Transverse colon (tissue), 4 donors: ENCODE results near the gene PLA2G4E. TPM values are rescaled to one million over a fixed set of nuclear protein-coding genes. Genes with fewer than 3 reads are reported as not detected.

Experiments used
- DNase-seq: peaks from one replicate; pipeline ENCODE4 v3.0.0-alpha.2; 2019
- H3K27ac ChIP-seq, 4 donors: fragments of 200-600 bp; sonication (generic); 2 replicates each; pipeline ENCODE4 v1.5.1; 2016 to 2018; ENCODE audit warnings: inconsistent platforms in 4 of 4
- H3K27me3 ChIP-seq: fragments of 200-600 bp; sonication (generic); 2 replicates; pipeline ENCODE4 v1.5.1; 2017; ENCODE audit warnings: inconsistent platforms
- H3K36me3 ChIP-seq, 4 donors: fragments of 200-600 bp; sonication (generic); 2 replicates each; pipeline ENCODE4 v1.5.1; 2017 to 2019; ENCODE audit warnings: inconsistent platforms in 4 of 4
- H3K4me1 ChIP-seq, 4 donors: fragments of 200-600 bp; sonication (generic); 2 replicates each; pipeline ENCODE4 v1.5.1; 2017 to 2020; ENCODE audit warnings: inconsistent platforms in 4 of 4
- H3K4me3 ChIP-seq, 4 donors: fragments of 200-600 bp; sonication (generic); 1 replicate in 1 of 4; 2 replicates in 3 of 4; pipeline versions ENCODE4 v1.5.1 to v1.6.1; 2017 to 2019; ENCODE audit warnings: inconsistent platforms in 4 of 4
- H3K9me3 ChIP-seq, 2 donors: fragments of 200-600 bp; sonication (generic); 2 replicates each; pipeline ENCODE4 v1.5.1; 2017 to 2019; ENCODE audit warnings: inconsistent platforms in 2 of 2
- EP300 ChIP-seq: sonication (generic); formaldehyde crosslinking; IDR thresholded peaks from one replicate; pipeline ENCODE4 v1.6.1; 2017; ENCODE audit warnings: antibody characterized with exemption, low read depth
- POLR2A ChIP-seq: fragments of 450-650 bp; IDR thresholded peaks from one replicate; pipeline ENCODE4 v1.6.1; 2016; ENCODE audit warnings: antibody characterized with exemption, mild to moderate bottlenecking, moderate library complexity
- POLR2AphosphoS5 ChIP-seq, 3 donors: sonication (generic); formaldehyde crosslinking; IDR thresholded peaks; one replicate each; pipeline ENCODE4 v1.6.1; 2016; ENCODE audit warnings: antibody characterized with exemption in 3 of 3
- WGBS, 2 donors: methylation state at CpG; one replicate each; pipeline ENCODE4 v1.1.5; 2018; ENCODE audit warnings: low coverage in 1 of 2; 5-methylcytosine and 5-hydroxymethylcytosine counted together
- in situ Hi-C, 4 donors: fragments of 200-750 bp; cut with MboI; loops; one replicate each; pipeline versions ENCODE4 v1.15.0 to v1.15.1; 2017; ENCODE audit warnings: low sequenced_read_pairs in 3 of 4, low pct_ligation_motif_present in 1 of 4, low pct_unique_long_range_greater_than_20kb in 1 of 4
- intact Hi-C: fragments of 100-400 bp; cut with DNase I; formaldehyde crosslinking; loops from one replicate; pipeline ENCODE4 v1.15.1; 2023; ENCODE audit warnings: low total_unique reads
- total RNA-seq, 4 donors: library from RNA; depleted of rRNA; stranded (reverse); fragments of >200 nt; gene quantifications; one replicate each; pipeline ENCODE4 v1.1.0, GENCODE V29; 2016
- TF ChIP-seq, protein P1 (sequence below), 5 experiments: fragments of 200-600 bp in 3 of 5; fragments of 450-650 bp in 2 of 5; sonication (generic) in 3 of 5; IDR thresholded peaks; 1 replicate in 2 of 5; 2 replicates in 3 of 5; pipeline ENCODE4 v1.5.1; 2016 to 2017; ENCODE audit warnings: antibody characterized with exemption in 5 of 5, inconsistent platforms in 3 of 5, mild to moderate bottlenecking in 2 of 5, moderate library complexity in 1 of 5

The PLA2G4E gene
- total RNA-seq, 4 donors from 2014 or later = 0.32 TPM; not detected in 3

DNA sequence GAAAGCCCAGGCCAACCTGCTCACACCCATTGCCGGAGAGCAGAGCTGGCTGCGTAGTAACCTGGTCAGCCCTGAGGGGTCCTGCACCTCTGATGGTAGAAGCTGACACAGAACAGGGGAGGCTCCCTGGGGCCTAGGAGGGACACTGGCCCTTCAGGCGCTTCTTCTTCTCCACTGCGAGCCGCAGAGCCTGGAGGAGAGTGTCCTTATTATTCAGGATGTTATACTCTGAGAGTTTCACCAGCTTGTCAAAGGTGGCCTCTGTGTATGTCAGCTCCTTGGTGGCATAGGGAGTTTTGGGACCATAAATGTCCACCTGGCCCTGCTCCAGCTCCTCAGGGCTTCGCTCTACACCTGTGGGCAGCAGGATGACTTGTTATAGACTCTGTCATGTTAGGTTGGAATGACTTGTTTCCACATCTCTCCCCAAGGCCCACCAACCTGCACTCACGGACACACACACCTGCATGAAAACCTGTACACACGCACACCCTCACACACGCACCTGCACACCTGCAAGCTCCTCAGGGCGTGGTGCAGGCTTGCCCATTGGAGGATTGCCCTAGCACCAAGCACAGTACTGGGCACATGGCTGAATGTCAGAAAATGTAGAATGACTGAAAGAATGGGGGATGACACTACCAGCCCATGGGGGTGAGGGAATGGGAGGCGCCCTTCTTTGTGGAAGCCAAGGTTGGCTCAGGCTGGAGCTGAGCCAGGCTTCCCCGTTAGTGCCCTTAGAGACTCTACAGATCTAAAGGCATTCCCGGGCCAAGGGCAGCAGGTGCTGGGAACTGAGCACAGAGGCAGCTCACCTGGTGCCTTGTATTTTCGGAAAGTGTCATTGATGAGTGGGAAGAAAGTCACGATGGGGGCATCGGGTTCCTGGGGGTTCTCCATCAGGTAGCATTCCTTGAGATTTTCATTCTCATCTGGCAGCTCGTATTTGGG, 36.9 kb downstream of the PLA2G4E start:
- Histone ChIP-seq H3K27ac (no peak overlapping the region), H3K4me3 (no peak overlapping the region), H3K27me3 (no peaks in the 10 kb centered on the region), H3K4me1 (peaks cover 5 to 16% (median 15%) of the 10 kb centered on the region in 4 donors), H3K9me3 (no peaks in the 10 kb centered on the region), H3K36me3 (no peaks in the 10 kb centered on the region)
- TF ChIP-seq POLR2A (no peak), POLR2AphosphoS5 (IDR thresholded peaks at IDR 0.05) (no peak), EP300 (no peak)
- TF ChIP-seq, protein P1, sequence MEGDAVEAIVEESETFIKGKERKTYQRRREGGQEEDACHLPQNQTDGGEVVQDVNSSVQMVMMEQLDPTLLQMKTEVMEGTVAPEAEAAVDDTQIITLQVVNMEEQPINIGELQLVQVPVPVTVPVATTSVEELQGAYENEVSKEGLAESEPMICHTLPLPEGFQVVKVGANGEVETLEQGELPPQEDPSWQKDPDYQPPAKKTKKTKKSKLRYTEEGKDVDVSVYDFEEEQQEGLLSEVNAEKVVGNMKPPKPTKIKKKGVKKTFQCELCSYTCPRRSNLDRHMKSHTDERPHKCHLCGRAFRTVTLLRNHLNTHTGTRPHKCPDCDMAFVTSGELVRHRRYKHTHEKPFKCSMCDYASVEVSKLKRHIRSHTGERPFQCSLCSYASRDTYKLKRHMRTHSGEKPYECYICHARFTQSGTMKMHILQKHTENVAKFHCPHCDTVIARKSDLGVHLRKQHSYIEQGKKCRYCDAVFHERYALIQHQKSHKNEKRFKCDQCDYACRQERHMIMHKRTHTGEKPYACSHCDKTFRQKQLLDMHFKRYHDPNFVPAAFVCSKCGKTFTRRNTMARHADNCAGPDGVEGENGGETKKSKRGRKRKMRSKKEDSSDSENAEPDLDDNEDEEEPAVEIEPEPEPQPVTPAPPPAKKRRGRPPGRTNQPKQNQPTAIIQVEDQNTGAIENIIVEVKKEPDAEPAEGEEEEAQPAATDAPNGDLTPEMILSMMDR (IDR thresholded peaks at IDR 0.05) = no peak
- in situ Hi-C loops = no loop called here
- DNase-seq = peak; percentile 7
- intact Hi-C loops = no loop called here
- WGBS, 2 donors = 83 to 85% methylated on average over 13 to 17 of the region's 17 CpGs

DNA sequence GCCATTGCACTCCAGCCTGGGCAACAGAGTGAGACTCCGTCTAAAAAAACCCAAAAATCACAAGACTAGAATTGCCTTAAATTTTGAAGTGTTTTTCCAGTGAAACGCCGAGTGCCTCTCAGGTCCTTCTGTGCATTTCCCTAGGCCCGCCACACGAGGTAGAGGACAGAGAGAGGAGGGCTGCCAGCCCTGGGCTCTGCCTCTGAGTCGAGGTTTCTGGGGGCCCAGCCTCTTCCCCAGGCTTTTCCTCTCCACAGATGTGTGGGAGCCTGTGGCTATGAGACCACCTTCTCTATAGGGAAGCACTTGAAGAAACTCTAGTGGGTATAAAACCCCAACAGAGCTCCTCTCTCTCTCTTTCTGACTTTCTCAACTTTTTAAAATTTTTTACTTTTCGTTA, 37.6 kb downstream of the PLA2G4E start:
- TF ChIP-seq POLR2A (no peak), POLR2AphosphoS5 (IDR thresholded peaks at IDR 0.05) (no peak), EP300 (no peak)
- TF ChIP-seq, protein P1 (IDR thresholded peaks at IDR 0.05) = no peak
- no peak for DNase-seq
- Histone ChIP-seq H3K4me3 (no peak overlapping the region), H3K36me3 (no peaks in the 10 kb centered on the region), H3K4me1 (peaks cover 5 to 16% (median 15%) of the 10 kb centered on the region in 4 donors), H3K27me3 (no peaks in the 10 kb centered on the region), H3K27ac (no peak overlapping the region), H3K9me3 (no peaks in the 10 kb centered on the region)
- in situ Hi-C loops = no loop called here
- 59 to 81% methylated on average over 3 to 7 of the region's 7 CpGs for WGBS, 2 donors
- intact Hi-C loops = no loop called here

DNA sequence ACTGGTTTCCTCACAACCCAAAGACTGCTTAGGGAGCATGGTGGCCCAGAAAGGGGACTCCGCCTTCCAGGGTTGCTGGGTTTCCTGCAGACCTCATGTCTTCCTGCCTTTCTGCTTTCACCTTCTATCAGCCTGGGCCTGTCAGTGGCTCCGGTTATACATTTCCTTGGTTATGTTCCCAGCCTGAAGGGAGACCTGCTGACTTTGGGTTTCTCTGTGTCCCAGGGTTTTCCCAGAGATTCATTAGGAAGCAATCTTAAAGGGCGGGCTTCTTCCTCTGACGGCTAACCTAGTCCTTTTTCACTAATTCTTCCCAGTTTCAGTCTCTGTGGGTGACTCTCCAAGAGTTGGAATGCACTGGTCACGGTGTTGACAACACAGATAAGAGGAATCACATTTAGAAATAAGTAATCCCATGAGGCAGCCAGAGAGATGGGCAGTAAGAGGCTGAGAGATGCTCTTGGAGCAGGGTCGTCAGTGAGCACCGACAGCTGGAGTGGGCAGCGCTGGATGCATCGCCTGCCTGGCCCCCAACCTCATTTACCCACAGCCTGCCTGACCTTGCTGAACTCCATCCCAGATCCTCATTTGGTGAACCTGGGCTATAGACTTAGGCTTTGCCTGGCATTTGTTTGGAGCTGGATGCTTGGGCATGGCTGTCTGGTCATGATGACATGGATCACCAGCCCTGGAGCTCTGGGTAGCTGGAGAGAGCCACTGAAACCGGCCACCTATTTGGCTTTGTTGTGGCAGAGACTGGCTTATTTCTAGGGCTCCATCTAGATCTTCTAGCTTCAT, 38.5 kb downstream of the PLA2G4E start:
- H3K27ac ChIP-seq = no peak overlapping the region
- no peak overlapping the region for H3K4me3 ChIP-seq
- intact Hi-C loops (no loop called here), in situ Hi-C loops (no loop called here)
- no peak for DNase-seq
- no peaks in the 10 kb centered on the region for H3K36me3 ChIP-seq
- TF ChIP-seq, protein P1 (IDR thresholded peaks at IDR 0.05) = no peak
- no peak for TF ChIP-seq POLR2AphosphoS5 (IDR thresholded peaks at IDR 0.05)
- no peak for TF ChIP-seq EP300
- TF ChIP-seq POLR2A = no peak
- H3K4me1 ChIP-seq = peaks cover 5 to 16% (median 15%) of the 10 kb centered on the region in 4 donors
- no peaks in the 10 kb centered on the region for H3K27me3 ChIP-seq
- 94 to 100% methylated on average over 1 to 10 of the region's 10 CpGs for WGBS, 2 donors
- no peaks in the 10 kb centered on the region for H3K9me3 ChIP-seq
